Measurements from ENCODE around the gene KCNA5. TPM values are rescaled to one million over a fixed set of nuclear protein-coding genes. Genes with fewer than 3 reads are reported as not detected.

Gene KCNA5
- total RNA-seq, 1 experiment from 2014 or later = not detected

GRCh38 chr12:5068126-5068525 is 24.4 kb downstream of the KCNA5 start:
- no TSS peak for BruUV-seq (replicated peaks)
- intact Hi-C loops (cut with micrococcal nuclease; ENCODE audit: unreplicated experiment) = no loop called here
- H3K27me3 Mint-ChIP-seq (ENCODE audit: insufficient read depth, unreplicated experiment) = peaks cover 29% of the 10 kb centered on the region

GRCh38 chr12:5068619-5069018 is 24.9 kb downstream of the KCNA5 start:
- H3K27me3 ChIP-seq (replicated peaks; ENCODE audit: control insufficient read depth, insufficient read depth, low read length) = peaks cover 3% of the 10 kb centered on the region
- Mint-ChIP-seq H3K27me3 (ENCODE audit: insufficient read depth, unreplicated experiment) (peaks cover 33% of the 10 kb centered on the region), H3K9me3 (ENCODE audit: unreplicated experiment) (no peaks in the 10 kb centered on the region), H3K4me1 (ENCODE audit: low read depth, unreplicated experiment) (no peaks in the 10 kb centered on the region), H3K36me3 (ENCODE audit: insufficient read depth, unreplicated experiment) (no peaks in the 10 kb centered on the region), H3K4me3 (ENCODE audit: unreplicated experiment) (no peak overlapping the region), H3K27ac (ENCODE audit: unreplicated experiment) (no peak overlapping the region)
- DNase-seq = no peak
- ChIA-PET POLR2A (interaction anchor here (0.6 kb wide), 1 partner anchor 16 kb away, joined by 7 read pairs; no protein-coding TSS in a partner anchor), CTCF (no interaction called here)
- no TSS peak for BruUV-seq (replicated peaks)
- no peak for TF ChIP-seq CTCF (IDR thresholded peaks at IDR 0.05; ENCODE audit: insufficient read depth in 1 of 2, low read depth in 1 of 2, low read length in 1 of 2, severe bottlenecking in 1 of 2, unreplicated experiment in 1 of 2)
- no peak overlapping the region for H3K4me3 ChIP-seq (ENCODE audit: low read depth, low read length)
- no peaks in the 10 kb centered on the region for H3K36me3 ChIP-seq (ENCODE audit: control insufficient read depth, insufficient read depth, low read length)
- no peaks in the 10 kb centered on the region for H3K9me3 ChIP-seq
- H3K4me1 ChIP-seq = no peaks in the 10 kb centered on the region
- intact Hi-C loops (cut with micrococcal nuclease; ENCODE audit: unreplicated experiment) = no loop called here

More at GRCh38 chr12:5068126-5068525, 24.4 kb downstream of the KCNA5 start:
- H3K36me3 Mint-ChIP-seq (ENCODE audit: insufficient read depth, unreplicated experiment) = no peaks in the 10 kb centered on the region
- no peak overlapping the region for H3K27ac Mint-ChIP-seq (ENCODE audit: unreplicated experiment)
- no peaks in the 10 kb centered on the region for H3K9me3 ChIP-seq
- H3K4me3 Mint-ChIP-seq (ENCODE audit: unreplicated experiment) = no peak overlapping the region
- no peak overlapping the region for H3K4me3 ChIP-seq (ENCODE audit: low read depth, low read length)
- H3K9me3 Mint-ChIP-seq (ENCODE audit: unreplicated experiment) = no peaks in the 10 kb centered on the region
- DNase-seq = no peak
- peaks cover 3% of the 10 kb centered on the region for H3K27me3 ChIP-seq (replicated peaks; ENCODE audit: control insufficient read depth, insufficient read depth, low read length)
- TF ChIP-seq CTCF (IDR thresholded peaks at IDR 0.05; ENCODE audit: insufficient read depth in 1 of 2, low read depth in 1 of 2, low read length in 1 of 2, severe bottlenecking in 1 of 2, unreplicated experiment in 1 of 2) = no peak
- H3K36me3 ChIP-seq (ENCODE audit: control insufficient read depth, insufficient read depth, low read length) = no peaks in the 10 kb centered on the region
- CTCF ChIA-PET = no interaction called here
- H3K4me1 ChIP-seq = no peaks in the 10 kb centered on the region
- H3K4me1 Mint-ChIP-seq (ENCODE audit: low read depth, unreplicated experiment) = no peaks in the 10 kb centered on the region
- POLR2A ChIA-PET = no interaction called here

GRCh38 chr12:5070090-5070489 is 26.4 kb downstream of the KCNA5 start:
- no peaks in the 10 kb centered on the region for H3K4me1 ChIP-seq
- H3K27me3 ChIP-seq (replicated peaks; ENCODE audit: control insufficient read depth, insufficient read depth, low read length) = no peaks in the 10 kb centered on the region; the same call in none of the 2 replicates
- no peak overlapping the region for H3K4me3 ChIP-seq (ENCODE audit: low read depth, low read length)
- no peaks in the 10 kb centered on the region for H3K9me3 ChIP-seq
- CTCF ChIA-PET = no interaction called here
- POLR2A ChIA-PET = no interaction called here
- no peak for DNase-seq
- no peak for TF ChIP-seq CTCF (IDR thresholded peaks at IDR 0.05; ENCODE audit: insufficient read depth in 1 of 2, low read depth in 1 of 2, low read length in 1 of 2, severe bottlenecking in 1 of 2, unreplicated experiment in 1 of 2)
- intact Hi-C loops (cut with micrococcal nuclease; ENCODE audit: unreplicated experiment) = no loop called here
- BruUV-seq (replicated peaks) = no TSS peak
- Mint-ChIP-seq H3K27me3 (ENCODE audit: insufficient read depth, unreplicated experiment) (peaks cover 32% of the 10 kb centered on the region), H3K4me1 (ENCODE audit: low read depth, unreplicated experiment) (no peaks in the 10 kb centered on the region), H3K36me3 (ENCODE audit: insufficient read depth, unreplicated experiment) (no peaks in the 10 kb centered on the region), H3K9me3 (ENCODE audit: unreplicated experiment) (no peaks in the 10 kb centered on the region), H3K4me3 (ENCODE audit: unreplicated experiment) (no peak overlapping the region), H3K27ac (ENCODE audit: unreplicated experiment) (no peak overlapping the region)
- H3K36me3 ChIP-seq (ENCODE audit: control insufficient read depth, insufficient read depth, low read length) = no peaks in the 10 kb centered on the region

Measured in Caco-2 (cell line).